HG03066 (cell line): ENCODE measurements around the gene STXBP4.
"Not testable (repeated sequence)": the region's sequence is repeated elsewhere in the genome, so short reads cannot be mapped to it uniquely, and the experiment has no call there.

Source experiments
- ATAC-seq: cut with Tn5 transposase; IDR thresholded peaks from one replicate; pipeline ENCODE4 v1.9.1; 2021; ENCODE audit warnings: low read depth; ENCODE audit not compliant: unreplicated experiment

Gene STXBP4

DNA sequence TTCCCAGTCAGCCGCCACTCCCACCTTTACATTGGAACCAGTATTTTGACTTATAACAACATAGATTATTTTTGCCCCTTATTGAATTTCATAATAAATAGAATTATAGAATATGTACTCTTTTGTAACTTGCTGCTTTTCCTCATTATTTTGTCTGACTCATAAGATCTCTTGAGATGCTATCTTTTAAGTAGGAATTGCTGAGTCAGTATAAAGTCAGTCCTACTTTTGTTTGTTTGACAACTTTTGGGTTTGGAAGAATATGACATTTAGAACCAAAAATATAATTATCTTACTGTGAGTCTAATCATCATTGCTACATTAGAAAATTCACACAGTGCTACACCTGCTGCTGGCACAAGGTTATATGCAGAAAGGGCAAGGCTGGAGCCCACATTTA lies 69.7 kb downstream of the STXBP4 start:
- ATAC-seq = no peak

GRCh38 chr17:55040611-55041010 lies 72.0 kb downstream of the STXBP4 start:
- ATAC-seq = no peak

GRCh38 chr17:55053855-55054254 lies 85.3 kb downstream of the STXBP4 start:
- ATAC-seq = no peak

GRCh38 chr17:55054429-55054828 lies 85.9 kb downstream of the STXBP4 start:
- no peak for ATAC-seq

GRCh38 chr17:55056526-55056925 lies 88.0 kb downstream of the STXBP4 start:
- no peak for ATAC-seq

DNA sequence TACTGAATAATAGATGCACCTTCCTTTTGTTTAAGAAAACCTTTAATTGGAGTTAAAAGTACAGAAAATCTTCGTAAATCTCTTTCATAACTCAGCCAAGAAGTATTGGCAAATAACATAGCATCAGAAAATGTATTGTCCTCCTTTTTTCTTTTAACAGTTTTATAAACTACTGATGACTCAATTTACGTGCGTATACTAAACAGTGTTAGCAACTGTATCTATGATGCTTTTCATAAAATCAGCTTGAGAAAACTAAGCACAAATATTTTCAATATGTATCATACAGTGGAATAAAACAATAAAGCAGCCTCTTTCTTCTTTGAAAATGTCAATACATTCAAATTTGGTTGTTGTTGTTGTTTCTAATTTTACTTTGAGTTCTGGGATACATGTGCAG lies 88.6 kb downstream of the STXBP4 start:
- ATAC-seq = no peak

GRCh38 chr17:55059724-55060123 lies 91.2 kb downstream of the STXBP4 start:
- no peak for ATAC-seq

GRCh38 chr17:55062921-55063320 lies 94.4 kb downstream of the STXBP4 start:
- ATAC-seq = no peak

DNA sequence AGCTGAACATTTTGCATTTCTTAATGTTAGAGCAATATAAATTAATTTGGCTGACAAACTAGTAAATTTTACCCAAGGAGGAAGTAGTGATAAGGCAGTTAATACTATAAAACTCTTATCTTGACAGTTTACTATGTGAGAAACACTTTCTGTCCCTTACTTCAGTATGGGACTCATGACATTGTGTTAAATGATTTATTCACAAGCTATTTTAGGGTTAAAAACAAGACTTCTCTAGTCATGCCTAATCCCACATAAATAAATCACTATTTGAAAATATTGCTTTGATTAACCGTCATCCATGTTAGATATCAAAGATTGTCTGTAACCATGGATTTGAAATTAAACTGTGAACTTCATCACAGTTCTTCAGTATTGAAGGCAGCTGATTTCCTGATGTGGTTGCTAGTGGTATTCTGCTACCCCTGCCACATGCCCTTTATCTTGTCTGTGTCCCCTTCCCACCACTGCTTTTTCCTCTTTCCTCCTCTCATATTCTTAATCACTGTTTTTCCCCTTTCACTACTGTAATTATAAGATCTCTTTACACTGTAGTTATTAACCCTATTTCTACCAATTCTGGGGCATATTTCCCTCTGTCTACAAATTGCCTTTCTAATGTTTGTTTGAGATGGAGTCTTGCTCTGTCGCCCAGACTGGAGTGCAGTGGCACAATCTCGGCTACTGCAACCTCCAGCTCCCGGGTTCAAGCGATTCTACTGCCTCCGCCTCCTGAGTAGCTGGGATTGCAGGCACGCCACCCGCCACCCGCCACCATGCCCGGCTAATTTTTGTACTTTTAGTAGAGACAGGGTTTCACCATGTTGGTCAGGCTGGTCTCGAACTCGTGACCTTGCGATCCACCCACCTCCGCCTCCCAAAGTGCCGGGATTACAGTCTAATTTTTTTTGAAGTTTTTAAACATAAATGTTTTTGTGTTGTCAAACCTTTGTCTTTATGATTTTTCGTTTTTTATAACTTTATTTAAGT lies 95.6 kb downstream of the STXBP4 start:
- no peak for ATAC-seq

GRCh38 chr17:55067697-55068439 lies 99.3 kb downstream of the STXBP4 start:
- no peak for ATAC-seq

GRCh38 chr17:55068862-55069811 lies 100.6 kb downstream of the STXBP4 start:
- no peak for ATAC-seq

- no peak for ATAC-seq
Observed at GRCh38 chr17:55069983-55070529, 101.5 kb downstream of the STXBP4 start.

GRCh38 chr17:55072898-55073297 lies 104.3 kb downstream of the STXBP4 start:
- no peak for ATAC-seq

DNA sequence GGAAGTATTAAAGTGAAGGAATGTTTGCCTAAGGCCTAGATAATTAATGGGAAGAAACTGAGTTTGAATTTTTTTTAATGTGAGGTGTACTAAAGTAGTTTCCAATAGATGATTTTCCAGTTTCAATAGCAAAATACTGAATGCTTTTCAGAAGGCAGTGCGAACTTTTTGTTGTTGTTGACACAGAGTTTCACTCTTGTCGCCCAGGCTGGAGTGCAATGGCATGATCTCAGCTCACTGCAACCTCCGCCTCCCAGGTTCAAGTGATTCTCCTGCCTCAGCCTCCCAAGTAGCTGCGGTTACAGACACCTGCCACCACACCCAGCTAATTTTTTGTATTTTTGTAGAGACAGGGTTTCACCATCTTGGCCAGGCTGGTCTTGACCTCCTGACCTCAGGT lies 104.9 kb downstream of the STXBP4 start:
- ATAC-seq = not testable (repeated sequence)

- no peak for ATAC-seq
Observed at GRCh38 chr17:55081559-55081958, 113.0 kb downstream of the STXBP4 start.

GRCh38 chr17:55086635-55087058 lies 118.1 kb downstream of the STXBP4 start:
- no peak for ATAC-seq

GRCh38 chr17:55089256-55089655 lies 120.7 kb downstream of the STXBP4 start:
- no peak for ATAC-seq

GRCh38 chr17:55090079-55090492 lies 121.5 kb downstream of the STXBP4 start:
- peak; percentile 99 for ATAC-seq

DNA sequence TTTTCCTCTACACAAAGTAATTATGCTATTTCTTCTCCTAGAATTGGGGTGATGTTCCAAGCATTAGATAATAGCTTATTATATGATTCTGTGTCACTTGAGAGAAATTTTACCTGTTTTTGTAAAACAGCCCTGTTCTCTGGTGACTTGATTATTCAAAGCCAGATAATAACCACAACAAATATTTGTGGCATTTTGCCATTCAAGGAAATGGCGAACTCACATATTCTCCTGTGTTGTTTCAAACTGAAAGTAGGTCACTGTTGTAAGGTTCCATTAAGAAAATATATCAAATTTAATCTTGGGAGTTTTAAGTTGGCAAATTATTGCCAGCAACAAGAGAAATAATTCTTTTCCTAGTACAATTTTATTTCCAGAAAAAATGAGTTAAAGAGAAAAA lies 124.8 kb downstream of the STXBP4 start:
- ATAC-seq = no peak

GRCh38 chr17:55098765-55099164 lies 130.2 kb downstream of the STXBP4 start:
- no peak for ATAC-seq
